Keratinocyte (primary cell): ENCODE results near the gene TLR10. TPM values are rescaled to one million over a fixed set of nuclear protein-coding genes. Genes with fewer than 3 reads are reported as not detected.

Experiments used
- DNase-seq: peaks from one replicate; pipeline ENCODE4 v3.0.0-alpha.2; 2011; ENCODE audit warnings: low read depth, missing footprints, low spot score
- FAIRE-seq: peaks from 2 replicates; lab custom pipeline; 2011; peaks lifted over from hg19 to GRCh38; lab: Jason Lieb, UNC
- H2AFZ ChIP-seq: 2 replicates; pipeline ENCODE4 v1.6.0; 2012; ENCODE audit warnings: low read length, control low read depth, inconsistent platforms; ENCODE audit not compliant: control insufficient read depth
- H3K27ac ChIP-seq: 2 replicates; pipeline ENCODE4 v1.5.1; 2011; ENCODE audit warnings: low read length; ENCODE audit not compliant: control insufficient read depth, insufficient read depth
- H3K27me3 ChIP-seq: 3 replicates; pipeline ENCODE4 v1.6.0; 2011; ENCODE audit warnings: low read length; ENCODE audit not compliant: control insufficient read depth, insufficient read depth; ENCODE audit errors: extremely low read depth
- H3K36me3 ChIP-seq, 2 experiments: 2 replicates in 1 of 2; 3 replicates in 1 of 2; pipeline ENCODE4 v1.5.1; 2011; ENCODE audit warnings: low read length in 2 of 2, mild to moderate bottlenecking in 1 of 2; ENCODE audit not compliant: control insufficient read depth in 2 of 2, insufficient read depth in 2 of 2; ENCODE audit errors: extremely low read depth in 1 of 2
- H3K4me1 ChIP-seq: 3 replicates; pipeline ENCODE4 v1.5.1; 2011; ENCODE audit warnings: low read length; ENCODE audit not compliant: control insufficient read depth, insufficient read depth; ENCODE audit errors: extremely low read depth
- H3K4me2 ChIP-seq: 3 replicates; pipeline ENCODE4 v1.6.0; 2011; ENCODE audit warnings: low read depth, low read length; ENCODE audit not compliant: control insufficient read depth, insufficient read depth; ENCODE audit errors: extremely low read depth
- H3K4me3 ChIP-seq, 3 experiments: fragments of 200-600 bp in 1 of 3; sonication (generic) in 1 of 3; 2 replicates in 2 of 3; 3 replicates in 1 of 3; pipeline ENCODE4 v1.5.1; 2011 to 2016; ENCODE audit warnings: low read length in 3 of 3, mild to moderate bottlenecking in 3 of 3, control low read depth in 2 of 3, inconsistent platforms in 1 of 3, low read depth in 1 of 3, mixed read lengths in 1 of 3, mixed run types in 1 of 3, moderate library complexity in 1 of 3; ENCODE audit not compliant: control insufficient read depth in 2 of 3, insufficient read depth in 2 of 3; ENCODE audit errors: extremely low read depth in 1 of 3
- H3K79me2 ChIP-seq: 2 replicates; pipeline ENCODE4 v1.6.0; 2012; ENCODE audit warnings: low read length; ENCODE audit not compliant: control insufficient read depth, insufficient read depth
- H3K9ac ChIP-seq: 3 replicates; pipeline ENCODE4 v1.6.0; 2011; ENCODE audit warnings: low read length; ENCODE audit not compliant: control insufficient read depth, insufficient read depth; ENCODE audit errors: extremely low read depth
- H3K9me1 ChIP-seq: 3 replicates; pipeline ENCODE4 v1.6.0; 2011; ENCODE audit warnings: low read length; ENCODE audit not compliant: control insufficient read depth, insufficient read depth; ENCODE audit errors: extremely low read depth
- H3K9me3 ChIP-seq: 2 replicates; pipeline ENCODE4 v1.5.1; 2012; ENCODE audit warnings: low read depth, low read length; ENCODE audit not compliant: control insufficient read depth
- H4K20me1 ChIP-seq: 3 replicates; pipeline ENCODE4 v1.6.0; 2011; ENCODE audit warnings: low read length; ENCODE audit not compliant: control insufficient read depth, insufficient read depth; ENCODE audit errors: extremely low read depth
- CTCF ChIP-seq, 3 experiments: IDR thresholded peaks in 1 of 3; conservative IDR thresholded peaks in 1 of 3; optimal IDR thresholded peaks in 1 of 3; 2 replicates in 2 of 3; 3 replicates in 1 of 3; pipeline versions ENCODE3 to v1.5.1; 2011; ENCODE audit warnings: low read length in 3 of 3, mild to moderate bottlenecking in 3 of 3, moderate library complexity in 2 of 3, control low read depth in 1 of 3, inconsistent platforms in 1 of 3; ENCODE audit not compliant: insufficient read depth in 2 of 3; ENCODE audit errors: extremely low read depth in 1 of 3
- EZH2 ChIP-seq: IDR thresholded peaks from one replicate; pipeline ENCODE4 v1.6.1; 2012; ENCODE audit warnings: inconsistent platforms, mild to moderate bottlenecking, low read length, moderate library complexity
- dilution Hi-C: fragments of 300-500 bp; cut with MboI; formaldehyde crosslinking; loops from one replicate; pipeline ENCODE4 v1.7.0; 2020; ENCODE audit warnings: low sequenced_read_pairs; ENCODE audit not compliant: extremely low pct_ligation_motif_present
- polyA plus RNA-seq, 5 experiments: library from polyadenylated mRNA; depleted of rRNA in 3 of 5; stranded (reverse) in 3 of 5; stranded (forward) in 1 of 5; unstranded in 1 of 5; fragments of >200 nt; gene quantifications; 1 replicate in 1 of 5; 2 replicates in 3 of 5; 3 replicates in 1 of 5; pipeline versions ENCODE4 v1.2.1 to v1.2.3, GENCODE V29; 2011 to 2012; ENCODE audit warnings: missing spikeins in 2 of 5, low read depth in 1 of 5, low replicate concordance in 1 of 5

TLR10 gene
- polyA plus RNA-seq, 1 donor (not counting 4 experiments of a cell fraction or from before 2014, with no cell fraction given), result 0.05 TPM

GRCh38 chr4:38819569-38819968, 36.8 kb upstream of the TLR10 start:
- Histone ChIP-seq H3K9me1 (no peaks in the 10 kb centered on the region), H4K20me1 (no peaks in the 10 kb centered on the region), H3K27me3 (no peaks in the 10 kb centered on the region), H3K36me3 (no peaks in the 10 kb centered on the region), H3K9ac (no peak overlapping the region), H3K79me2 (no peaks in the 10 kb centered on the region), H3K4me1 (peaks cover 26% of the 10 kb centered on the region), H3K9me3 (no peaks in the 10 kb centered on the region), H3K27ac (peak overlapping the region; percentile 17), H2AFZ (no peak overlapping the region), H3K4me2 (no peak overlapping the region), H3K4me3 (no peak overlapping the region)
- no peak for TF ChIP-seq CTCF (optimal IDR thresholded peaks at IDR 0.05 in 1 of 3, IDR thresholded peaks at IDR 0.05 in 1 of 3, conservative IDR thresholded peaks at IDR 0.05 in 1 of 3; ENCODE audit: extremely low read depth in 1 of 3, insufficient read depth in 2 of 3, low read length in 3 of 3)
- TF ChIP-seq EZH2, result no peak
- dilution Hi-C loops, result no loop called here
- DNase-seq (no peak), FAIRE-seq (peak; percentile 67)

- H3K79me2 ChIP-seq, result no peaks in the 10 kb centered on the region
- TF ChIP-seq EZH2, result no peak
- TF ChIP-seq CTCF (optimal IDR thresholded peaks at IDR 0.05 in 1 of 3, IDR thresholded peaks at IDR 0.05 in 1 of 3, conservative IDR thresholded peaks at IDR 0.05 in 1 of 3; ENCODE audit: extremely low read depth in 1 of 3, insufficient read depth in 2 of 3, low read length in 3 of 3), result no peak
- H3K9me3 ChIP-seq, result no peaks in the 10 kb centered on the region
- H3K4me2 ChIP-seq, result peak overlapping the region; percentile 45
- peak; percentile 87 for DNase-seq
- no peaks in the 10 kb centered on the region for H3K9me1 ChIP-seq
- H3K9ac ChIP-seq, result peak overlapping the region; percentile 23
- H3K27ac ChIP-seq, result peak overlapping the region; percentile 59
- H2AFZ ChIP-seq, result no peak overlapping the region
- no peak overlapping the region for H3K4me3 ChIP-seq
- no peaks in the 10 kb centered on the region for H3K27me3 ChIP-seq
- H4K20me1 ChIP-seq, result no peaks in the 10 kb centered on the region
- peak; percentile 79 for FAIRE-seq
- dilution Hi-C loops, result no loop called here
- no peaks in the 10 kb centered on the region for H3K36me3 ChIP-seq
- H3K4me1 ChIP-seq, result peaks cover 26% of the 10 kb centered on the region
These were observed 35.7 kb upstream of the TLR10 start for GRCh38 chr4:38818441-38818976.
